Vagina (tissue), 2 donors: ENCODE results near the gene MYH14.

Experiments
- POLR2A ChIP-seq, 2 donors: fragments of 450-650 bp; IDR thresholded peaks; one replicate each; pipeline ENCODE4 v1.6.1; 2017; ENCODE audit warnings: antibody characterized with exemption in 2 of 2, mild to moderate bottlenecking in 2 of 2, moderate library complexity in 2 of 2
- TF ChIP-seq, protein P1 (sequence below), 3 experiments: fragments of 450-650 bp in 2 of 3; fragments of 200-600 bp in 1 of 3; sonication (generic) in 1 of 3; IDR thresholded peaks; one replicate each; pipeline ENCODE4 v1.5.1; 2017 to 2019; ENCODE audit warnings: antibody characterized with exemption in 3 of 3, mild to moderate bottlenecking in 2 of 3, moderate library complexity in 2 of 3

DNA sequence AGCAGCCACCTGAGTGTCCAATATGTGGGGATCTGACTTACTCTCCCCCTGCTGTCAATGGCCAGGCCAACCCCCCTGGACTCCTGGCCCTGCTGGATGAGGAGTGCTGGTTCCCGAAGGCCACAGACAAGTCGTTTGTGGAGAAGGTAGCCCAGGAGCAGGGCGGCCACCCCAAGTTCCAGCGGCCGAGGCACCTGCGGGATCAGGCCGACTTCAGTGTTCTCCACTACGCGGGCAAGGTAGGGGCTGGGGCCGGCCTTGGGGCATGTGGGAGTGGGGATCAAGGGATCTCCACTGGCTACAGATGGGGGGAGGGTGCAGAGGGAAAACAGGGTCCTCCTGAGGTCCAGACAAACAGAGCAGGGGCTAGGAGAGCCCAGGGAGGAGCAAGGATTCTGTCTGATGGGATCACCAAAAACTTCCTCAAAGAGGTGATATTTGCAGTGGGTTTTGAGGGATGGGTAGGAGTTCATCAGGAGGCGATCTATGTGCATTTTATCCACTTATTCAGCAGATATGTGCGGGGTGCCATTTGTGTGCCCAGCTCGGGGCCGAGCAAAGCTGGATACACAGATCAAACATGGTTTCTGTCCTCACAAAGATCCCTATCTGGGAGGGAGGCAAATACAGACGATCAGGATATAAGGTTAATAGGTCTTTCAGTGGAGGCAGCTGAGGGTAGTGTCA is 47.2 kb downstream of the MYH14 start:
- no peak for TF ChIP-seq POLR2A (IDR thresholded peaks at IDR 0.05)
- TF ChIP-seq, protein P1, sequence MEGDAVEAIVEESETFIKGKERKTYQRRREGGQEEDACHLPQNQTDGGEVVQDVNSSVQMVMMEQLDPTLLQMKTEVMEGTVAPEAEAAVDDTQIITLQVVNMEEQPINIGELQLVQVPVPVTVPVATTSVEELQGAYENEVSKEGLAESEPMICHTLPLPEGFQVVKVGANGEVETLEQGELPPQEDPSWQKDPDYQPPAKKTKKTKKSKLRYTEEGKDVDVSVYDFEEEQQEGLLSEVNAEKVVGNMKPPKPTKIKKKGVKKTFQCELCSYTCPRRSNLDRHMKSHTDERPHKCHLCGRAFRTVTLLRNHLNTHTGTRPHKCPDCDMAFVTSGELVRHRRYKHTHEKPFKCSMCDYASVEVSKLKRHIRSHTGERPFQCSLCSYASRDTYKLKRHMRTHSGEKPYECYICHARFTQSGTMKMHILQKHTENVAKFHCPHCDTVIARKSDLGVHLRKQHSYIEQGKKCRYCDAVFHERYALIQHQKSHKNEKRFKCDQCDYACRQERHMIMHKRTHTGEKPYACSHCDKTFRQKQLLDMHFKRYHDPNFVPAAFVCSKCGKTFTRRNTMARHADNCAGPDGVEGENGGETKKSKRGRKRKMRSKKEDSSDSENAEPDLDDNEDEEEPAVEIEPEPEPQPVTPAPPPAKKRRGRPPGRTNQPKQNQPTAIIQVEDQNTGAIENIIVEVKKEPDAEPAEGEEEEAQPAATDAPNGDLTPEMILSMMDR (IDR thresholded peaks at IDR 0.05): no peak
